ENCODE data around the gene PDE3A. TPM values are rescaled to one million over a fixed set of nuclear protein-coding genes. Genes with fewer than 3 reads are reported as not detected.
A peak's percentile ranks its signal among the peaks of the same experiment; 100 is the strongest.

The PDE3A gene
- total RNA-seq, 1 donor from 2014 or later, result under 0.01 TPM

DNA sequence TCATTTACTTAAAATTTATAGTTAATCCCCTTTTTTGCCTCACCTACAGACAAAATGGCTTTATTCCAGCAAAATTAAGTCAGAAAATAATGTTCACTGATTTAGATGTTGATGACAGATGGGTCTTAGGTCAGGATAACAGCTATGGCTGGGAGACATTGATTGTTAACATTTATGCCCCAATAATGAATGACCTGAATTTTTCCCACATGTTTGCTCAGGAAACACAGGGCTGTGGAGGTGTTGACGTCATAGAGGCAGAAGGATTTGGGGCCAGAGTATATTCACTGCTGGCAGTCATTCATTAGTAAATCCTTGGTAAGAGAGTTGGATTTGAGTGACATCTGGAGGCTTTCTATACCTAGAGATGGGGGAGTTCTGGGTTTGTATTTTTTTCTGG is 121.3 kb downstream of the PDE3A start:
- Histone ChIP-seq H3K4me3 (ENCODE audit: low read depth, low read length) (no peak overlapping the region), H3K36me3 (ENCODE audit: control insufficient read depth, insufficient read depth, low read length) (no peaks in the 10 kb centered on the region), H3K27me3 (ENCODE audit: control insufficient read depth, insufficient read depth, low read length) (no peaks in the 10 kb centered on the region)
- DNase-seq (ENCODE audit: low read depth) (no peak), FAIRE-seq (no peak)
- TF ChIP-seq, protein P1, sequence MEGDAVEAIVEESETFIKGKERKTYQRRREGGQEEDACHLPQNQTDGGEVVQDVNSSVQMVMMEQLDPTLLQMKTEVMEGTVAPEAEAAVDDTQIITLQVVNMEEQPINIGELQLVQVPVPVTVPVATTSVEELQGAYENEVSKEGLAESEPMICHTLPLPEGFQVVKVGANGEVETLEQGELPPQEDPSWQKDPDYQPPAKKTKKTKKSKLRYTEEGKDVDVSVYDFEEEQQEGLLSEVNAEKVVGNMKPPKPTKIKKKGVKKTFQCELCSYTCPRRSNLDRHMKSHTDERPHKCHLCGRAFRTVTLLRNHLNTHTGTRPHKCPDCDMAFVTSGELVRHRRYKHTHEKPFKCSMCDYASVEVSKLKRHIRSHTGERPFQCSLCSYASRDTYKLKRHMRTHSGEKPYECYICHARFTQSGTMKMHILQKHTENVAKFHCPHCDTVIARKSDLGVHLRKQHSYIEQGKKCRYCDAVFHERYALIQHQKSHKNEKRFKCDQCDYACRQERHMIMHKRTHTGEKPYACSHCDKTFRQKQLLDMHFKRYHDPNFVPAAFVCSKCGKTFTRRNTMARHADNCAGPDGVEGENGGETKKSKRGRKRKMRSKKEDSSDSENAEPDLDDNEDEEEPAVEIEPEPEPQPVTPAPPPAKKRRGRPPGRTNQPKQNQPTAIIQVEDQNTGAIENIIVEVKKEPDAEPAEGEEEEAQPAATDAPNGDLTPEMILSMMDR (IDR thresholded peaks at IDR 0.05; ENCODE audit: insufficient read depth, low read length, severe bottlenecking), result no peak

DNA sequence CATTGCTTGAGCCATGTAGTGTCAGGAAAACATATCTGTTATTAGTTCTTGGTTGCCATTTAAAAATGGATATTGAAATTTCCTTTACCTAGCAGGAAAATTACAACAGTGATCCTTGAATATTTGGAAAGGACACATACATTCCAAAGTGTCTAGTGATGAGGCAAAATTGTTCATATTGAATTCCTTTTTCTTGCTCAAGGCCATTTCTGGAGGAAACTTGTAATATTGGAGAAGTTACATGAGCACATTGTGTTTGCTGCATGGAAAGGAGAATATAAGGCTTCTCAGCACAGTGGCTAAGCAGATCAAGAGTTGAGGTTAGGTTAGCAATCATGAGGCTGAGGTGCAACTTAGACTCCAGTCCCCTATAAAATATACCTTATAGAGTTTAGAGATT is 121.9 kb downstream of the PDE3A start:
- DNase-seq (ENCODE audit: low read depth) (no peak), FAIRE-seq (no peak)
- no peaks in the 10 kb centered on the region for H3K27me3 ChIP-seq (ENCODE audit: control insufficient read depth, insufficient read depth, low read length)
- TF ChIP-seq, protein P1 (IDR thresholded peaks at IDR 0.05; ENCODE audit: insufficient read depth, low read length, severe bottlenecking), result no peak
- no peak overlapping the region for H3K4me3 ChIP-seq (ENCODE audit: low read depth, low read length)
- no peaks in the 10 kb centered on the region for H3K36me3 ChIP-seq (ENCODE audit: control insufficient read depth, insufficient read depth, low read length)

DNA sequence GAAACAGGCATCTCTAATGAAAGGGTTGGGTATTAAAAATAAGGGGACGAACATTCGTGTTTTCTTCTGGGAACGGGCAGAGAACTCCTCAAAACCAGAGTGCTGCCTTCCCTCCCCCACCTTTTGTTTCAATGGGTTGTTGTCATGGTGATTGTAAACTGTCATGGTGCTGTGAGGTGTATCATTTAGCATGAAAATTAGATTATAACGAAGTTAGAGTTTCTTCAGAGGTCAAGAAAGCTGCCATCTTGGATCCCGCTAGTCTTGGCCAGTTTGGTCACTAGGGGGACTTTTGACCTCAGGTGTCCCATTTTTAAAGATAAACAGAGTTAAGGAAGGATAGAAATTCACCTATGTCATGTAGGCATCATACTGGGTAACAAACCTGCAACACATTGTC is 123.0 kb downstream of the PDE3A start:
- Histone ChIP-seq H3K36me3 (ENCODE audit: control insufficient read depth, insufficient read depth, low read length) (no peaks in the 10 kb centered on the region), H3K27me3 (ENCODE audit: control insufficient read depth, insufficient read depth, low read length) (no peaks in the 10 kb centered on the region), H3K4me3 (ENCODE audit: low read depth, low read length) (no peak overlapping the region)
- DNase-seq (ENCODE audit: low read depth) (no peak), FAIRE-seq (no peak)
- TF ChIP-seq, protein P1 (IDR thresholded peaks at IDR 0.05; ENCODE audit: insufficient read depth, low read length, severe bottlenecking), result no peak

DNA sequence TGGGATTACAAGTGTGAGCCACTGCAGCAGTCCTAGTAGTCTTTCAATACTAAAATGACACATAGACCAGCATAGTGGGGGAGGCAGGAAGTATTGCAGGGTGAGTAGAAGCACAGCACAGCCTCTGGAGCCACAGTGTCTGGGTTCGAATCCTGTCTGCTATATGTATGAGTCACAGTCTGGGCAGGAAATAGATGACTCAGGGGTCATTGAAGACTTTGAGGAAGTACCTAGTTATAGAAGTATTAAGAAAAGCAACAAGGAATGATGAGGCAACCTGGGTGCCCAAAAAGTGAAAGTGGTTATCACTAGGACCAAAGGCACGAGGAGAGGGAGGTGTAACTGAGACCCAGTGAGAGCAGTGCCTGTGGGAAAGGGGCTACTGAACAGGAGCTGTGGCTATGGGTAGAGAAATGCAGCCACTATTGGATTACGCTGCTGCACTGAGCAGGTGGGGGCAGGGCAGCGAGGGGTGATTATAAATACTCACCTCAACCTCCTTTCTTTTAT is 124.0 kb downstream of the PDE3A start:
- TF ChIP-seq, protein P1 (IDR thresholded peaks at IDR 0.05; ENCODE audit: insufficient read depth, low read length, severe bottlenecking), result no peak
- no peaks in the 10 kb centered on the region for H3K27me3 ChIP-seq (ENCODE audit: control insufficient read depth, insufficient read depth, low read length)
- DNase-seq (ENCODE audit: low read depth) (peak; percentile 63), FAIRE-seq (no peak)
- no peak overlapping the region for H3K4me3 ChIP-seq (ENCODE audit: low read depth, low read length)
- no peaks in the 10 kb centered on the region for H3K36me3 ChIP-seq (ENCODE audit: control insufficient read depth, insufficient read depth, low read length)

DNA sequence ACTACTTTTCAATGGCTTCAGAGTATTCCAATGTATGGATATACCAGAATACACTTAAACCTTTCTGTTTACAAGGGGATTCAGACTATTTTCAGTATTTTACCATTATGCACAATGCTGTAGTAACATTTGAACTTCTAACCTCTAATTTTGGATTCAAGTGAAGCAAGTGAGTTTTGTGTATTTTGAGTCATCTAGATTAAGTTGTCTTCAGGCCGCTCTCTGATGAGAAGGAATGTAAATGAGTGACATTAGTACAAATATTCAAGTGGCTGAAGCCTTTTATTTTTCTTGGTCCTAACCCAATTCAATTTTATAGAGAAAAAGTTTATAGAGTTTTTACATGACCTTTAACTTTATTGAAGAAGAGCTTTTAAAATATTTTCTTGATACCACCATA is 125.6 kb downstream of the PDE3A start:
- H3K27me3 ChIP-seq (ENCODE audit: control insufficient read depth, insufficient read depth, low read length), result no peaks in the 10 kb centered on the region
- TF ChIP-seq, protein P1 (IDR thresholded peaks at IDR 0.05; ENCODE audit: insufficient read depth, low read length, severe bottlenecking), result no peak
- DNase-seq (ENCODE audit: low read depth) (peak; percentile 20), FAIRE-seq (no peak)
- no peak overlapping the region for H3K4me3 ChIP-seq (ENCODE audit: low read depth, low read length)
- H3K36me3 ChIP-seq (ENCODE audit: control insufficient read depth, insufficient read depth, low read length), result no peaks in the 10 kb centered on the region

DNA sequence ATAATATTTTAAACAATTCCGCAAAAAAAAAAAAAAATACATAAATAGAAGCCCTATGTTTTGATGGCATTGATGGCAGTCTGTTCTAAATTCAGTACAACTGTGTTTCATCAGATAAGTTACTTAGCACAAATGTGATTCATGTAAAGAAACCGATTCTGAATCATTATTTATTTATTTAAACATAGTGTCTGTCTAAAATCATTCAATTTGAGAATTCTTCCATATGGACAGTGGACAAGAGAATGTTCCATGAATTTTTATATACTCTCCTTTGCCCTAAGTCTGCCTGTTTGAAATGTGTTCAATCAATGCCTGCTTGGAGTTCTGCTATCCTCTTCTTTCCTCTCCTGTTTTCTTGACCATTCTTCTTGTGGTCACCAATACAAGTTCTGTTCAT is 126.5 kb downstream of the PDE3A start:
- H3K27me3 ChIP-seq (ENCODE audit: control insufficient read depth, insufficient read depth, low read length), result no peaks in the 10 kb centered on the region
- DNase-seq (ENCODE audit: low read depth) (no peak), FAIRE-seq (no peak)
- no peaks in the 10 kb centered on the region for H3K36me3 ChIP-seq (ENCODE audit: control insufficient read depth, insufficient read depth, low read length)
- H3K4me3 ChIP-seq (ENCODE audit: low read depth, low read length), result no peak overlapping the region
- TF ChIP-seq, protein P1 (IDR thresholded peaks at IDR 0.05; ENCODE audit: insufficient read depth, low read length, severe bottlenecking), result no peak

Data from bronchial epithelial cell (primary cell).